GM21529 (cell line): ENCODE results near the gene OR9Q1.

Experiments used
- ATAC-seq: cut with Tn5 transposase; IDR thresholded peaks from one replicate; pipeline ENCODE4 v1.9.1; 2021; ENCODE audit not compliant: unreplicated experiment

OR9Q1 gene

DNA sequence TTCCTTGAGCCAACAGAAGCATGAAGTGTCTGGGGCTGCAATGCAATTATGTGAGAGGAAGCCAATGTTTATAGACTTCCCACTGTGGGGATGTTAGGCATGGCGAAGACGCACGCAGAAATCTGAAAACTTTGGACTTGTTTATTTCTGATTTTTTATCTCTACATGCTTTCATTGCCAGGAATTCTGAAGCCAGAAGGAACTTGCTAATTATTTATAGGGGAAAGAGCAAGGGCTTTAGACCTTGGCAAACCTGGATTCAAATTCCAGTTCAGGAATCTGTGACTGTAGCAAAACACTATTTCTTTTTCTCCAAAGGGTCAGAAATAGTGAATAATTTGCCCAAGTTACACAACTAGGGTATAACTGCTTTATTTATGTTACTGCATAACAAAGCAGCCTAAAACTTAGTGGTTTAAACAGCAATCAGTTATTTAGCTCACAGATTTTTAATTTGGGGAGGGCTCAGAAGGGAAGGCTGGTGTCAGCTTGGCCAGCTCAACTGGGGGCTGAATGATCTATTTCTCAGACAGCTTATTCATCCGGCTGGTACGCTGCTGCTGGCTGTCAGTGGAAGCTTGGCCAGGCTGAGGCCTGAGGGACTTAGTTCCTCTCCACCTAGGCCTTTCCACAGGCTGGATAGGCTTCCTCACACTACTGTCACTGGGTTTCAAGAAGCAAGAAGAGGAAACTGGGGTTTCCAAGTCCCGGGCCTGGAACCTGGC is 5.2 kb downstream of the OR9Q1 start:
- ATAC-seq, result no peak

DNA sequence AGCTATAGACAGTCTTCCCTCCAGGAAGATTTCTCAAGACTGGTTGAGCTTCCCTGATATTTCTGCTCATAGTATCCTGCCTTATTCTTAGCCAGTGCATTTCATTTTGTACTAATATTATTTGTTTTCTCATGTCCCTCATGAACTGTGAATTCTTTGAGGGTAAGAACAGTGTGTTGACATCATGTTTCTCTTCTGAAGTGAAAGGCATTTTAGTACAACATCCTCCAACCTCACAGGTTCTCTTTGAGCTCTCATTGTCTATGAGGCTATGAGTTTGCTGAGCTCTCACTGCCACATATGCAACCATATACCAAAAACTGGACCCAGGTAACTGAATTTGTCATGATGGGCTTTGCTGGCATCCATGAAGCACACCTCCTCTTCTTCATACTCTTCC is 7.0 kb downstream of the OR9Q1 start, which contains the start of gene OR6Q1:
Gene OR6Q1 (plus strand): TSS at position 301 of the 400 bp plus-strand sequence. CDS start 0 bp downstream, at position 301.
- no peak for ATAC-seq

GRCh38 chr11:58034471-58034870 is 10.8 kb downstream of the OR9Q1 start:
- ATAC-seq, result no peak

- no peak for ATAC-seq
Measured at GRCh38 chr11:58039589-58039988, 15.9 kb downstream of the OR9Q1 start.

DNA sequence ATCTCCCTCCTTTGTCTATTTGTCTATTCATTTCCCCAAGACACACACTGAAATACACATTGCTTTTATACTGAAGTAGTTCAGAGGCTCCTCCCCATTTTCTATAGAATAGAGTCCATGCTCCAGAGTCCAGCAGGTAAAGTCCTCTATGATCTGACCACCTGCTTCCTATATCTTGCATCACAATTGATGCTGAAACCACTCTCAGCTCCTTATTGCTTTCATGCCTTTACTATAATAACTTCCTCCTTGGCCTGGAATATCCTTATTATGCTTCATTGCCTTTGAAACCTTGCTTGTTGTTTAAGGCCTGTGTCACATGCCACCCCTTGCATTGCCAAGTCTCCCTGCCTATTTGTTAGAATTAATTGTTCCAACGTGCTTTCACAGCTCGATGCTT is 19.7 kb downstream of the OR9Q1 start:
- no peak for ATAC-seq

- ATAC-seq, result no peak
Measured at GRCh38 chr11:58046231-58046630, 22.6 kb downstream of the OR9Q1 start.

DNA sequence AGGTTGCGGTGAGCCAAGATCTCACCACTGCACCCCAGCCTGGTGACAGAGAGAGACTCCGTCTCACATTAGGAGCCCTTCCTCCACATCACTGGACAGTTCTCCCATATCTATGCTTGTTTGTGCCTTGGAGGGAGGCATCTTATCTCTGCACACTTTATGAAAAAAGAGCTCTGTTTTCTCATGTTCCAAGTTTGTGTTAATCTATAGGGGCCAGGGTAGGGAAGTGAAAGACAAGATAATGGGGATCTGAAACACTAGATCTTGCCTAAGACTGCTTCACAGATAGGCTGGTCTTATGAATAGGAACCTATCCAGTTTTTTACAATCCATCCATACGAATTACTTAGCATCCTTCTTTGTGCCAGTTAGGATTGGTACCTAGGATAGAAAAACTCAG is 24.1 kb downstream of the OR9Q1 start:
- no peak for ATAC-seq

DNA sequence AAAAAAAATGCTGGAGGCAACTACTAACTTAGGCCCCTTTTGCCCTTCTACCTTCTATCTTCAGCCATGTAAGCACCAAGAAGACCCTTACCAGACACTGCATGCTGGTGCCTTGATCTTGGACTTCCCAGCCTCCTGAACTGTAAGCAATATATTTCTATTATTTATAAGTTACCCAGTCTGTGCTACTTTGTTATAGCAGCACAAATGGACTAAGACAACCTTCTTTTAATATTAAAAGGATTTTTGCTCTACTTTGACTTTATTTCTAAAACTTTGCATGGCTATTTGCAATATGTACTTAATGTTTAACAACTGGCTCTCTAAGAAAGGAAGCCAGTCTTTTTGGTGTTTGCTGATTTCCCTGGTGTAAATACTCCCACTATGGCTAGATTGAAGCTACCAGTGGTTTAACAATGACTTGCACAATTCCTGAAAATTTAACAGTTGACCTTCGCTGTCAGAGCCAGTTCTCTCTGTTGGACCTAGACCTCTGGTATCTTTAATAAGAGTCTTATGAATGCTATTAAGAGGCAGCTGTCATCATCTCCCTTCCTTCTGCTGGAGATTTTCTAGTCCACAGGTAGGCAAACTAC is 32.2 kb downstream of the OR9Q1 start:
- ATAC-seq, result no peak

- ATAC-seq, result no peak
Measured at GRCh38 chr11:58057481-58057880, 33.8 kb downstream of the OR9Q1 start.

- ATAC-seq, result no peak
Measured at GRCh38 chr11:58058276-58059006, 34.8 kb downstream of the OR9Q1 start.

- no peak for ATAC-seq
Measured at GRCh38 chr11:58059007-58059350, 35.3 kb downstream of the OR9Q1 start.

DNA sequence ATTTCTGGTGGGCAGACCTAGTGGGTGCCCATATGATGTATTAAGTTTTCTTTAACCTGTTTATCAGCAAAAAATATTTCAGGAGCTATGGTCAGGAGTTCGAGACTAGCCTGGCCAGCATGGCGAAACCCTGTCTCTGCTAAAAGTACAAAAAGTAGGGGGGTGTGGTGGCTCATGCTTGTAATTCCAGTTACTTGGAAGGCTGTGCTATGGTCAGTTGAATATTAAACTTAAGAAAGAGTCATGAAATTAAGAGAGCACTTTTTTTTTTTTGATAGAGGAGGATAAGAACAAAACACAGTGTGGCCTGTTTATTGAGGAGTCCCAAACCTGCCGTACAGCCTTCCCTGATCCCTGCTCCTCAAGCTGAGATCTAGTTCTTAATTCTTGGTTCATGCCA is 36.9 kb downstream of the OR9Q1 start:
- ATAC-seq, result no peak

DNA sequence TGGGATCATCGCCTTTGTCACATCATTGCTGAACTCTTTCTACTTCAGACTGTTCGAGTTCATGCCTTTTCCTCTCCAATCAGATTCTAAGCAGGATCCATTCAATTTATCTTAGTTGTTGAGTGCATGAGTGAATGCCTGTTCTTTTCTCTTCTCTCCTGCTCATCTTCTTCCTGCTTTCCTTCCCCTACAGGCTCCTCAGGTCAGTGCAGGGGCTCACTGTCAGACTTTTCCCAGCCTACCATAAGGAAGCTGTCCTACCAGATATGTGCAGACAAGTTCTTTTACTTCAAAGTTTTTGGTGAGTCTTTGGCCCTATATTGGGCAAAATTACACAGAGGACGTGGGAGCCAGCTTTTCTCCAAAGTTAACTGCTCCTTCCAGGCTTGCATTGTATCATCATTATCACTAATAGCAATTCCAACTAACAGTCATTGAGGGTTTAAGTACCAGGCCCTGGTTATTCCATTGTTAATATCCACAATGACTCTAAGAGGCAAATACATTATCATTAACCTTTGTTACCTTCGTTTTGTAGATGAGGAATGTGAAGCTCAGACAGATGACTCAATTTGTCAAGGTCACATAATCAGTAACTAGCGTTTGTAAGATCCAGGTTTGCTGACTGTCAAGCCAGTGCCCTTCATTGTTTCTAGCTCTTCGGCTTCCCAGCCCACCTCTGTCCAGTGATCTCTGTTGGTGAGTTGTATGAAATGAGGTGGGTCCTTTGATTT is 37.4 kb downstream of the OR9Q1 start:
- ATAC-seq, result no peak

DNA sequence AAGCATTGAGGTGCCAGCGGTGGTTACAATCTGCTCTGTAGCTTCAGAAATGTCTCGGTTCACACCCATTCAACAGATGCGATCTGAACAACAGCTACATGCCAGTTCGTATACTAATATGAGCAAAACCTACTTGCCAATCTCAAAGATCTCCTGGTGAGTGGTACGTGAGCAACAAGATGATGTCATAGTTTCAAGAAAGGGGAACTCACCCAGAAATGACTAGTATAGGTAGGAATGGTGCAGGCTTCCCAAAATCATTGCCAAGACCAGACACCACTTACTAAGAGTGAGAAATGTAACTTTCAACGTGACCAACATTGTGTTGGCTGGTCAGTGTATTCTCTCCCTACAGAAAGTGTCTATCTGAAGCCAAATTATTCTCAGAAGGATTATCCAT is 38.1 kb downstream of the OR9Q1 start:
- no peak for ATAC-seq

DNA sequence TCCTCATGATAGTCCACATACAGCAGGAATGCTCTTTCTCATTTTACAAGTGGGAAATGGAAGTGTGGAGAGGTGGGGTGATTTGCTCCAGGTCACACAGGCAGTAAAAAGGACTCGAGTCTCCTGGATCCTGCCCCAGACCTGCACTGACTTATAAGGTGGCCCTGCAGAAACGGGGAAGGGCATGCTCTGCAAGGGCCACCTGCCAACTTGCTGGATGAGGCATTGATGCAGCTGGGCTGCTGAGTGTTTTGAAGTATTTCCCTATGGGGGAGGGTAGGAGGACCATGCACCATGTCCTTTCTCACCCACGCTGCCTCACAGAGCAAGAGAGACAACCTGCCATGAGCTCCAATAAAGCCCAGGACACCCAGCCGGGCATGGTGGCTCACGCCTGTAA is 44.0 kb downstream of the OR9Q1 start:
- no peak for ATAC-seq

GRCh38 chr11:58068655-58069054 is 45.0 kb downstream of the OR9Q1 start:
- ATAC-seq, result no peak

DNA sequence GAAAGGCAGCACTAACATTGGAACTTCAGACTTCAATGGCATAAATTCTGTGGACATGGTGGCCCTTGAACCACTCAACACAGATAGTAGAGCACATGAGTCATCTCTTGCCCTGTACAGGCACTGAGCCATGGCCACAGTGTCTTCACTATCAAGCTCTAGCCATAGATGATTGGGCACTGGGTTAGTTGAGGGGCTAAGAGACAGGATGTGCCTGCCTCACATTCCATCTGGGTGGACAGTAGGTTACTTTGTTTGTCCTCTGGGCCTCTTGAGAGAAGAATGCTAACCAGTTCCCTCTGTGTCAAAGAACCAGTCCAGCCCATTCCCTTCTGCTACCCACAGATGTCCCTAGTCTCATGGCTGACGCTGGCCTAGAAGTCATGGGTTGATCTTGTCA is 46.9 kb downstream of the OR9Q1 start:
- no peak for ATAC-seq

DNA sequence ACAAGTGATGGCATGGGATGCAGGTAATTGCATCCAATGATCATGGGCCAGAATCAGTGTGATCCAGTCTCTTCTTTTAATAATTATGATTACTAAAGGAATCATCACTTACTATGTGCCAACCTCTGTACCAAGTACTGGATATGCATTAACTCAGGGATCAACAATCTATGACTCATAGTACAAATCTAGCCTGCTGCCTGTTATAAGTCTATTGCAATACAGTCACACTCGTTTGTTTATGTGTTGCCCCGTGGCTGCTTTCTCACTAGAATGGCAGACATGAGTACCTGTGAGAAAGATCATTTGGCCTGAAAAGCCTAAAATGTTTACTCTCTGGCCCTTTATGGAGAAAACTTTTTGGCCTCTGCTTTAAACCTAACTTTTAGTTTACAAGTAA is 52.1 kb downstream of the OR9Q1 start:
- no peak for ATAC-seq

DNA sequence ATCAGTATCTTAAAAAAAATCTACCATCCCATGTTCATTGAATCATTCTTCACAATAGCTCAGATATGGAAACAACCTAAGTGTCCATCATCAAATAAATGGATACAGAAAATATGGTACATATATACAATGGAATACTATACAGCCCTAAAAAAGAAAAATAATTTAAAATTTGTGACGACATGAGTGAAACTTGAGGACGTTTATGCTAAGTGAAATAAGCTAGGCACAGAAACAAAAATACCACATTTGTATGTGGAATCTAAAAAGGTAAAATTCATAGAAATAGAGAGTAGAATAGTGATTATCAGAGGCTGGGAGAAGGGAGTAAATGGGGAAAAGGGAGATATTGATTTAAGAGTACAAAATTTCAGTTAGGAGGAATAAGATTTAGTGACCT is 62.8 kb downstream of the OR9Q1 start:
- ATAC-seq, result no peak

DNA sequence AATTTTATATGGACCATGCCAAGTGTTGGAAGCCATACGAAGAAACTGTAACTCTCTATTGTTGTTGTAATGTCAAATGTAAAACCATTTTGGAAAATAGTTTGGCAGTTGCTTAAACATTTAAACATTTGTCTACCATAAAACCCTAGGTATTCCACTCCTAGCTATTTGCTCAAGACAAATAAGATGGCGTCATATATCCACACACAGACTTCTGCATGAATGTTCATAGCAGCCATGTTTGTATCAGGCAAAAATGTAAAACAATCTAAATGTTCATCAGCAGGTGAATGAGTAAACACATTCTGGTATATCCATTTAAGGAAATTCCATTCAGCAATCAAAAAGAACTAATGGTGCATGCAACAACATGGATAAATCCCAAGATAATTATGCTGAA is 73.8 kb downstream of the OR9Q1 start:
- no peak for ATAC-seq

- ATAC-seq, result no peak
Measured at GRCh38 chr11:58121096-58121495, 97.4 kb downstream of the OR9Q1 start.

DNA sequence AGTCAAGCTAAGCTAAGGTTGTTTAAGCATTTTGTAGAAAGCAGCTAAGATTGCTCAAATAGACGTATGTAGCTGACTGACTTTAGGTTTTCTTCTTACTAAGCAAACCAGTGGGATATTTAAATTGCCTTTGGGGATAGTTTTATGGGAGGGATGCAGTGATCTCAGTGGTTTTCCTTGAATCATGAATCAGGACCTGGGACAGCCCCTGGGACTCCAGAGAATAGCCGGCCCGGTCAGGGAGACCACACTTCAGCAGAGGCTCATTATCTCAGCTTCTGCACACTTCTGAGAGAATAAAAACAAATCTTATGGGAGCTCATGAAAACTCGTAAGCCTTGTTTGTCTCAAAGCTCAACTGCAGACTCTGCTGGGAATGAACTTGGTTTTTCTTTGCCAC is 101.8 kb downstream of the OR9Q1 start, which contains the start of gene OR9I1:
Gene OR9I1 (minus strand): TSS at position 62 of the 400 bp plus-strand sequence. CDS start 6,086 bp downstream, outside the sequence.
- ATAC-seq, result no peak
